ENCODE data around the gene CD2BP2.
"Not testable (repeated sequence)": the region's sequence is repeated elsewhere in the genome, so short reads cannot be mapped to it uniquely, and the experiment has no call there.

The CD2BP2 gene

GRCh38 chr16:30346286-30346685, 8.8 kb downstream of the CD2BP2 start:
- in situ Hi-C loops (cut with MboI; ENCODE audit: low sequenced_read_pairs): no loop called here

- in situ Hi-C loops (cut with MboI; ENCODE audit: low sequenced_read_pairs): not testable (repeated sequence)
These were observed 11.7 kb downstream of the CD2BP2 start for GRCh38 chr16:30343491-30343820.

GRCh38 chr16:30342751-30343490, 12.2 kb downstream of the CD2BP2 start:
- in situ Hi-C loops (cut with MboI; ENCODE audit: low sequenced_read_pairs): no loop called here

- in situ Hi-C loops (cut with MboI; ENCODE audit: low sequenced_read_pairs): not testable (repeated sequence)
These were observed 13.1 kb downstream of the CD2BP2 start for GRCh38 chr16:30341971-30342370.

GRCh38 chr16:30340621-30341020, 14.5 kb downstream of the CD2BP2 start:
- in situ Hi-C loops (cut with MboI; ENCODE audit: low sequenced_read_pairs): no loop called here

- in situ Hi-C loops (cut with MboI; ENCODE audit: low sequenced_read_pairs): not testable (repeated sequence)
These were observed 16.4 kb downstream of the CD2BP2 start for GRCh38 chr16:30338715-30339114.

- in situ Hi-C loops (cut with MboI; ENCODE audit: low sequenced_read_pairs): not testable (repeated sequence)
These were observed 17.1 kb downstream of the CD2BP2 start for GRCh38 chr16:30337964-30338357.

GRCh38 chr16:30335598-30336474, 19.3 kb downstream of the CD2BP2 start:
- in situ Hi-C loops (cut with MboI; ENCODE audit: low sequenced_read_pairs): no loop called here

- in situ Hi-C loops (cut with MboI; ENCODE audit: low sequenced_read_pairs): not testable (repeated sequence)
These were observed 20.0 kb downstream of the CD2BP2 start for GRCh38 chr16:30335028-30335597.

- in situ Hi-C loops (cut with MboI; ENCODE audit: low sequenced_read_pairs): not testable (repeated sequence)
These were observed 20.6 kb downstream of the CD2BP2 start for GRCh38 chr16:30334473-30334989.

GRCh38 chr16:30324220-30324619, 30.9 kb downstream of the CD2BP2 start:
- in situ Hi-C loops (cut with MboI; ENCODE audit: low sequenced_read_pairs): not testable (repeated sequence)

GRCh38 chr16:30318647-30319046, 36.5 kb downstream of the CD2BP2 start:
- in situ Hi-C loops (cut with MboI; ENCODE audit: low sequenced_read_pairs): not testable (repeated sequence)

GRCh38 chr16:30310937-30311336, 44.2 kb downstream of the CD2BP2 start:
- in situ Hi-C loops (cut with MboI; ENCODE audit: low sequenced_read_pairs): not testable (repeated sequence)

GRCh38 chr16:30309255-30309654, 45.9 kb downstream of the CD2BP2 start:
- in situ Hi-C loops (cut with MboI; ENCODE audit: low sequenced_read_pairs): not testable (repeated sequence)

All from HL-60/S4 (cell line).